Measurements from ENCODE around the gene SPATA31C1. TPM values are rescaled to one million over a fixed set of nuclear protein-coding genes. Genes with fewer than 3 reads are reported as not detected.

Gene SPATA31C1
- total and polyA plus RNA-seq, 2 donors (not counting 1 experiment from before 2014, with no cell fraction given): not detected

GRCh38 chr9:87880683-87881082, 37.1 kb upstream of the SPATA31C1 start:
- peaks cover 0 to 3% (median 0%) of the 10 kb centered on the region in 3 donors for H3K9me3 ChIP-seq (ENCODE audit: control extremely low read depth in 1 of 3, control insufficient read depth in 2 of 3, insufficient read depth in 1 of 3, low read length in 2 of 3)
- no peaks in the 10 kb centered on the region for H3K4me1 Mint-ChIP-seq
- H3K9me3 Mint-ChIP-seq (ENCODE audit: insufficient read depth): no peaks in the 10 kb centered on the region
- no peak overlapping the region for H3K27ac Mint-ChIP-seq
- H3K27ac ChIP-seq (ENCODE audit: low read length in 2 of 2): no peak overlapping the region
- no peaks in the 10 kb centered on the region for H4K20me1 ChIP-seq (ENCODE audit: control insufficient read depth, insufficient read depth, low read length, poor library complexity, severe bottlenecking)
- TF ChIP-seq CTCF (IDR thresholded peaks at IDR 0.05) (no peak), EZH2 (IDR thresholded peaks at IDR 0.05; ENCODE audit: borderline replicate concordance, insufficient read depth, low read depth, low read length, poor library complexity, severe bottlenecking) (no peak)
- no peaks in the 10 kb centered on the region for H3K79me2 ChIP-seq (ENCODE audit: control insufficient read depth, insufficient read depth, low read length)
- H3K4me3 Mint-ChIP-seq: no peak overlapping the region
- H3K36me3 ChIP-seq (replicated peaks in 1 of 2; ENCODE audit: control extremely low read depth in 1 of 2, control insufficient read depth in 1 of 2, extremely low read depth in 1 of 2, insufficient read depth in 2 of 2, low read length in 1 of 2): no peaks in the 10 kb centered on the region
- no peak overlapping the region for H3K4me3 ChIP-seq (ENCODE audit: control extremely low read depth in 1 of 5, extremely low read depth in 1 of 5, insufficient read depth in 1 of 5, low read depth in 2 of 5, low read length in 4 of 5)
- no peaks in the 10 kb centered on the region for H3K27me3 Mint-ChIP-seq
- no peak overlapping the region for H2AFZ ChIP-seq (ENCODE audit: insufficient read depth, low read depth, low read length, poor library complexity, severe bottlenecking)
- DNase-seq (no peak), ATAC-seq (ENCODE audit: low read depth) (no peak)
- ChIA-PET POLR2A (no interaction called here), CTCF (no interaction called here)
- WGBS (ENCODE audit: insufficient coverage): 85% methylated on average over 2 of the region's 6 CpGs
- H3K9ac ChIP-seq (ENCODE audit: low read length): no peak overlapping the region
- H3K4me1 ChIP-seq (ENCODE audit: control insufficient read depth in 2 of 2, insufficient read depth in 2 of 2, low read length in 2 of 2): no peaks in the 10 kb centered on the region
- intact Hi-C loops (cut with micrococcal nuclease): no loop called here
- no peak overlapping the region for H3K4me2 ChIP-seq (replicated peaks; ENCODE audit: low read depth, low read length, poor library complexity, severe bottlenecking)
- H3K27me3 ChIP-seq (replicated peaks in 1 of 4; ENCODE audit: control extremely low read depth in 1 of 4, control insufficient read depth in 3 of 4, insufficient read depth in 4 of 4, low read length in 3 of 4): no peaks in the 10 kb centered on the region

GRCh38 chr9:87882627-87883026, 35.1 kb upstream of the SPATA31C1 start, which contains the start of gene SPATA31E1:
SPATA31E1 (plus strand) TSS chr9:87882877; CDS start chr9:87882892, 15 bp downstream.
- intact Hi-C loops (cut with micrococcal nuclease): no loop called here

More at GRCh38 chr9:87882627-87883026, 35.1 kb upstream of the SPATA31C1 start, which contains the start of gene SPATA31E1:
- ATAC-seq (ENCODE audit: low read depth): no peak
- H3K36me3 ChIP-seq (replicated peaks in 1 of 2; ENCODE audit: control extremely low read depth in 1 of 2, control insufficient read depth in 1 of 2, extremely low read depth in 1 of 2, insufficient read depth in 2 of 2, low read length in 1 of 2): no peaks in the 10 kb centered on the region
- TF ChIP-seq CTCF (IDR thresholded peaks at IDR 0.05): no peak
- no peak for TF ChIP-seq EZH2 (IDR thresholded peaks at IDR 0.05; ENCODE audit: borderline replicate concordance, insufficient read depth, low read depth, low read length, poor library complexity, severe bottlenecking)
- CTCF ChIA-PET: no interaction called here
- no peaks in the 10 kb centered on the region for H4K20me1 ChIP-seq (ENCODE audit: control insufficient read depth, insufficient read depth, low read length, poor library complexity, severe bottlenecking)
- no peaks in the 10 kb centered on the region for H3K27me3 ChIP-seq (replicated peaks in 1 of 4; ENCODE audit: control extremely low read depth in 1 of 4, control insufficient read depth in 3 of 4, insufficient read depth in 4 of 4, low read length in 3 of 4)
- WGBS (ENCODE audit: insufficient coverage): 60% methylated on average over 1 of the region's 5 CpGs
- POLR2A ChIA-PET: no interaction called here
- no peak within 1 kb of the TSS for H3K9ac ChIP-seq (ENCODE audit: low read length)
- H2AFZ ChIP-seq (ENCODE audit: insufficient read depth, low read depth, low read length, poor library complexity, severe bottlenecking): no peak within 1 kb of the TSS
- H3K4me3 ChIP-seq (ENCODE audit: control extremely low read depth in 1 of 5, extremely low read depth in 1 of 5, insufficient read depth in 1 of 5, low read depth in 2 of 5, low read length in 4 of 5): no peak within 1 kb of the TSS
- Mint-ChIP-seq H3K4me3 (no peak within 1 kb of the TSS), H3K27me3 (no peaks in the 10 kb centered on the region), H3K4me1 (no peaks in the 10 kb centered on the region), H3K27ac (no peak within 1 kb of the TSS), H3K9me3 (ENCODE audit: insufficient read depth) (no peaks in the 10 kb centered on the region)
- no peaks in the 10 kb centered on the region for H3K4me1 ChIP-seq (ENCODE audit: control insufficient read depth in 2 of 2, insufficient read depth in 2 of 2, low read length in 2 of 2)
- no peak for DNase-seq
- no peak within 1 kb of the TSS for H3K27ac ChIP-seq (ENCODE audit: low read length in 2 of 2)
- no peaks in the 10 kb centered on the region for H3K9me3 ChIP-seq (ENCODE audit: control extremely low read depth in 1 of 3, control insufficient read depth in 2 of 3, insufficient read depth in 1 of 3, low read length in 2 of 3)
- H3K4me2 ChIP-seq (replicated peaks; ENCODE audit: low read depth, low read length, poor library complexity, severe bottlenecking): no peak within 1 kb of the TSS
- H3K79me2 ChIP-seq (ENCODE audit: control insufficient read depth, insufficient read depth, low read length): no peaks in the 10 kb centered on the region
